ENCODE results near the gene TSEN2. TPM values are rescaled to one million over a fixed set of nuclear protein-coding genes. Genes with fewer than 3 reads are reported as not detected.
A peak's percentile ranks its signal among the peaks of the same experiment; 100 is the strongest.

TSEN2 gene
- total RNA-seq, 1 experiment from 2014 or later, result 32.3 TPM

DNA sequence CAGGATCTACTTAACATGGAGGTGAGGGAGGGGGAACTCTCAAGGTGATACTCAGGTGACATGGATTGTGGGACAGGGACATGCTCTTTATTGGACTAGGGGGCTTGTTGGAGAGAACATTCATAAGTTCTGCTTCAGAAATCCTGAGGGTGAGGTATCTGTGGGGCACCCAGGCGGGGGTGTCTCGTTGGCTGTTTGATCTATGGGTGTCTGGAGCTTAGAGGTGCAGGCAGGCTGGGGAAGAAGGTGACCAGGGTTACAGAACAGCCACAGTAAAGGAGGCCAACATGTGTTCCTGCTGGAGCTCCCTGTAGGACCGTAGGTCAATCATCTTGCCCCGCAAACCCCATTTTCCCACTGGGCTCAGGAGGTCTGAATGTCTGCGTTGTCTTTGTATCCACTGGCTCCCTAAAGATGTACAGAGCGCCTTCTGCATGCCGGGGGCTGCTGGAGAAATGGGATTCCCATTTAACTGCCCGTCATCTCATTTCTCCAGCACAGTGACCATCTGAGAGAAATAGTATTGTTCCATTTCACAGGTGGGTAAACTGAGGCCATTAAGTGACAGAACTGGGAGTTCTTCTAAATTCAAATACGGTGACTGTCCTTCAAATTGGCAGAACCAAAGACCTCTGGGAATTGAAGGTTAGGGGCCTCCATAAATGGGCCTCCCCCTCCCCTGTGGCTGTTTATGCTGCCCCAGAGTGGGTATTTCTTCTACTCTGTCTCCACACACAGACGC is 40.3 kb upstream of the TSEN2 start:
- CTCF ChIA-PET, result no interaction called here

DNA sequence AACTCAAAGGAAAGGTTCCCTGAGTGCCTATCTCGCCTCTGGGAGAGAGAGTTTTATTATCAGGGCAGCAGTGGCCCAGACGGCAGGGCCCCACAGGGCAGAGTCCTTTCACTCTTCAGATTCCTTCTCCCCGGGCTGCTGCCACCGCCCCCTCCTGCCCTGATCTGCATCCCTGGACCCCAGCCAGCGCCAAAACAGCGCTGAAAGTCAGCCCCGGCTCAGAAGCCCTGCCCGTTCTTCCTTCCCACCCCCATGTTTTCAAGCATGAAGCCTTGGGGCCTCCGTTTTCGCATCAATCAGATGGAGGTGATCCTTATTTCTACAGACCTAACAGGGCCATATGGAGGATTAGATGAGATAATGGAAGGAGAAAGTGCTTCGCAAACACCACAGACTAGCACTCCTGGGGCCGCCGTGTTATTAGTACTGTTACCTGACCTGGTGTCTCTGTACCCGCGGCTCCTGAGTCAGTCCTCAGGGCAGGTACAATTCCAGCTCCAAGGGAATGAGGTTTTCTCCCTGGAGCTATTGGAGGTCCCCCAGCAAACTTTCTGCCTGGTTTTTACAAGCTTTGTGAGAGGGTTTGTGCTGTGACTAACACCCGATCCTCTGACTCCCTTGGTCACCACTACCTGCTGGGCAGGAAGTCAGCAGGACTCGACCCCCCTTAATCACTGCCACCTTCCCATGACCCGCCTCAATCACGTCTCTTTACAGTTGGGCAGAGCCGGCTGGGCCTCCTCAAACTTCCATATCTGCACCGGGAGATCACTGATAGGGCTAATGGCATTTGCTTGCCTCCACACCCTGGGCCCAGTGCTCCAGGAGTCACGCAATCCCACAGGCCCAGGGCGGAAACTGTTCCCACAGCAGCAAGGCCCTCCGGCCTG is 39.5 kb upstream of the TSEN2 start:
- peaks cover 14% of the 10 kb centered on the region for H3K4me1 Mint-ChIP-seq (ENCODE audit: insufficient read depth, unreplicated experiment)
- POLR2A ChIA-PET, result no interaction called here

More for the DNA sequence above, 40.3 kb upstream of the TSEN2 start:
- no peak overlapping the region for H3K4me3 Mint-ChIP-seq (ENCODE audit: unreplicated experiment)
- no peaks in the 10 kb centered on the region for H3K27me3 Mint-ChIP-seq (ENCODE audit: insufficient read depth, unreplicated experiment)
- H3K36me3 Mint-ChIP-seq (ENCODE audit: insufficient read depth, unreplicated experiment), result no peaks in the 10 kb centered on the region
- BruUV-seq (replicated peaks), result no TSS peak
- no peaks in the 10 kb centered on the region for H3K9me3 Mint-ChIP-seq (ENCODE audit: unreplicated experiment)
- intact Hi-C loops (cut with micrococcal nuclease), result no loop called here
- POLR2A ChIA-PET, result no interaction called here
- peaks cover 14% of the 10 kb centered on the region for H3K4me1 Mint-ChIP-seq (ENCODE audit: insufficient read depth, unreplicated experiment)
- DNase-seq (ENCODE audit: unreplicated experiment), result no peak
- no peak overlapping the region for H3K27ac Mint-ChIP-seq (ENCODE audit: low read depth, unreplicated experiment)
- TF ChIP-seq, protein P1, sequence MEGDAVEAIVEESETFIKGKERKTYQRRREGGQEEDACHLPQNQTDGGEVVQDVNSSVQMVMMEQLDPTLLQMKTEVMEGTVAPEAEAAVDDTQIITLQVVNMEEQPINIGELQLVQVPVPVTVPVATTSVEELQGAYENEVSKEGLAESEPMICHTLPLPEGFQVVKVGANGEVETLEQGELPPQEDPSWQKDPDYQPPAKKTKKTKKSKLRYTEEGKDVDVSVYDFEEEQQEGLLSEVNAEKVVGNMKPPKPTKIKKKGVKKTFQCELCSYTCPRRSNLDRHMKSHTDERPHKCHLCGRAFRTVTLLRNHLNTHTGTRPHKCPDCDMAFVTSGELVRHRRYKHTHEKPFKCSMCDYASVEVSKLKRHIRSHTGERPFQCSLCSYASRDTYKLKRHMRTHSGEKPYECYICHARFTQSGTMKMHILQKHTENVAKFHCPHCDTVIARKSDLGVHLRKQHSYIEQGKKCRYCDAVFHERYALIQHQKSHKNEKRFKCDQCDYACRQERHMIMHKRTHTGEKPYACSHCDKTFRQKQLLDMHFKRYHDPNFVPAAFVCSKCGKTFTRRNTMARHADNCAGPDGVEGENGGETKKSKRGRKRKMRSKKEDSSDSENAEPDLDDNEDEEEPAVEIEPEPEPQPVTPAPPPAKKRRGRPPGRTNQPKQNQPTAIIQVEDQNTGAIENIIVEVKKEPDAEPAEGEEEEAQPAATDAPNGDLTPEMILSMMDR (IDR thresholded peaks at IDR 0.05; ENCODE audit: unreplicated experiment), result no peak

DNA sequence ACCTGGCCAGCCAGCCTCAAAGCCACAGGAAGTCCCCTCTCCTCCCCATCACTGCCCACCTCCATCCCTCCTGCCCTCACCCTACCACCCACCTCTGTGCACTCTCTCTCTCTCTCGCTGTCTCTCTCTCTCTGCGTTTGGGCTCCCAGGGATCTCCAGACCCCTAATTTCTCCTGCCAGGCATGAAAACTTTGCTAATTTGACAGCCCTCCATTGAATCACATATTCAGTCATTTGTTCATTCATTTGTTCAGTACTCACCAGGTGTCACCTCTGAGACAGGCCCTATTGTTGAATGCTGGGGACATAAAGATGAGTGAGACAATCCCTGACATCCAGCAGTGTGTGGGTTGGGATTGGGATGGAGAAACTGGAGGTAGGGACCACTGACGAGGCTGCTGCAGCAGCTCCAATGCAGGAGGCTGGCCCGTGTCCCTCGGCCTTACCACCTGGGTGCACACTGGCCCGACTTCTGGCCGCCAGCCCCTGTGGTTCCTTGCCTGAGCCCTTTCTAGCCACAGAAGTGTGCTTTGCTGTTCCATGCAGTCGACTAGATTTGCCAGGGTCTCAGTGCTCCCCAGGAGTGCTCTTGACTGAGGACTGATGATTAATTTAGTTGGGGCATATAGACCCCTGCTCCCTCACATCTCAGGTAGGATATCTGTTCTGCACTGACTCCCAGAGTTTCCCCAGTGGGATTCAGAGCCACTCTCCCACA is 38.6 kb upstream of the TSEN2 start:
- no TSS peak for BruUV-seq (replicated peaks)
- H3K9me3 Mint-ChIP-seq (ENCODE audit: unreplicated experiment), result no peaks in the 10 kb centered on the region
- TF ChIP-seq, protein P1 (IDR thresholded peaks at IDR 0.05; ENCODE audit: unreplicated experiment), result no peak
- POLR2A ChIA-PET, result no interaction called here
- H3K27me3 Mint-ChIP-seq (ENCODE audit: insufficient read depth, unreplicated experiment), result no peaks in the 10 kb centered on the region
- H3K4me3 Mint-ChIP-seq (ENCODE audit: unreplicated experiment), result no peak overlapping the region
- CTCF ChIA-PET, result no interaction called here
- H3K4me1 Mint-ChIP-seq (ENCODE audit: insufficient read depth, unreplicated experiment), result peaks cover 14% of the 10 kb centered on the region
- no peak overlapping the region for H3K27ac Mint-ChIP-seq (ENCODE audit: low read depth, unreplicated experiment)
- H3K36me3 Mint-ChIP-seq (ENCODE audit: insufficient read depth, unreplicated experiment), result no peaks in the 10 kb centered on the region
- no peak for DNase-seq (ENCODE audit: unreplicated experiment)
- intact Hi-C loops (cut with micrococcal nuclease), result no loop called here

More for the DNA sequence above, 39.5 kb upstream of the TSEN2 start:
- Mint-ChIP-seq H3K27ac (ENCODE audit: low read depth, unreplicated experiment) (no peak overlapping the region), H3K4me3 (ENCODE audit: unreplicated experiment) (no peak overlapping the region), H3K9me3 (ENCODE audit: unreplicated experiment) (no peaks in the 10 kb centered on the region), H3K36me3 (ENCODE audit: insufficient read depth, unreplicated experiment) (no peaks in the 10 kb centered on the region), H3K27me3 (ENCODE audit: insufficient read depth, unreplicated experiment) (no peaks in the 10 kb centered on the region)
- TF ChIP-seq, protein P1 (IDR thresholded peaks at IDR 0.05; ENCODE audit: unreplicated experiment), result no peak
- intact Hi-C loops (cut with micrococcal nuclease), result no loop called here
- peak; percentile 52 for DNase-seq (ENCODE audit: unreplicated experiment)
- CTCF ChIA-PET, result no interaction called here
- no TSS peak for BruUV-seq (replicated peaks)

DNA sequence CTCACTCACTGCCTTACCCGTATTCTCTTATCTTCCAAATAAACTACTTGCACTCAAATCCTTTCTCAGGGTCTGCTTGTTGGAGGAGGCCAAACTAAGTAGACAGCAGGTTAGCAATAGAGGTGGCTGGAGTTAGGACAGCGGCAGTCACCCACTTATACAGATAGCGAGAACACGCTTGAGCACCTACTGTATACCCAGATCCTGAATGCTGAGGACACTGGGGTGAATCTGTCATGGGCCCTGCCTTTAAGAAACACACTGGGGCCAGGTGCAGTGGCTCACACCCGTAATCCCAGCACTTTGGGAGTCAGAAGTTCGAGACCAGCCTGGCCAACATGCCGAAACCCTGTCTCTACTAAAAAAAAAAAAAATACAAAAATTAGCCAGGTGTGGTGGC is 38.0 kb upstream of the TSEN2 start:
- intact Hi-C loops (cut with micrococcal nuclease), result no loop called here
- ChIA-PET CTCF (no interaction called here), POLR2A (interaction anchor here (0.6 kb wide), 1 partner anchor 570 kb away, joined by 4 read pairs; no protein-coding TSS in a partner anchor)
- peaks cover 14% of the 10 kb centered on the region for H3K4me1 Mint-ChIP-seq (ENCODE audit: insufficient read depth, unreplicated experiment)
- no peaks in the 10 kb centered on the region for H3K36me3 Mint-ChIP-seq (ENCODE audit: insufficient read depth, unreplicated experiment)
- no peak overlapping the region for H3K4me3 Mint-ChIP-seq (ENCODE audit: unreplicated experiment)
- no peak for DNase-seq (ENCODE audit: unreplicated experiment)
- no peak overlapping the region for H3K27ac Mint-ChIP-seq (ENCODE audit: low read depth, unreplicated experiment)
- H3K9me3 Mint-ChIP-seq (ENCODE audit: unreplicated experiment), result no peaks in the 10 kb centered on the region
- H3K27me3 Mint-ChIP-seq (ENCODE audit: insufficient read depth, unreplicated experiment), result no peaks in the 10 kb centered on the region
- TF ChIP-seq, protein P1 (IDR thresholded peaks at IDR 0.05; ENCODE audit: unreplicated experiment), result no peak
- no TSS peak for BruUV-seq (replicated peaks)

All from MCF 10A (cell line).